ENCODE results near the gene GALNT2.

The GALNT2 gene

GRCh38 chr1:230300322-230301301 is 233.6 kb downstream of the GALNT2 start:
- TF ChIP-seq POLR2AphosphoS5 (IDR thresholded peaks at IDR 0.05; ENCODE audit: low read depth, low read length) (no peak), REST (IDR thresholded peaks at IDR 0.05; ENCODE audit: insufficient read depth in 1 of 2, low read depth in 2 of 2, low read length in 2 of 2) (no peak)

GRCh38 chr1:230301322-230301721 is 234.3 kb downstream of the GALNT2 start:
- TF ChIP-seq POLR2AphosphoS5 (IDR thresholded peaks at IDR 0.05; ENCODE audit: low read depth, low read length) (no peak), TAF1 (IDR thresholded peaks at IDR 0.05; ENCODE audit: borderline replicate concordance, insufficient read depth, low read length) (no peak), SIN3A (IDR thresholded peaks at IDR 0.05; ENCODE audit: borderline replicate concordance, insufficient read depth, low read length) (no peak), FOXP2 (optimal IDR thresholded peaks at IDR 0.05; ENCODE audit: borderline replicate concordance, extremely low read depth, extremely low read length, insufficient read depth) (no peak), REST (IDR thresholded peaks at IDR 0.05; ENCODE audit: insufficient read depth in 1 of 2, low read depth in 2 of 2, low read length in 2 of 2) (no peak)

GRCh38 chr1:230301822-230302221 is 234.8 kb downstream of the GALNT2 start:
- no peak for TF ChIP-seq FOXP2 (optimal IDR thresholded peaks at IDR 0.05; ENCODE audit: borderline replicate concordance, extremely low read depth, extremely low read length, insufficient read depth)
- no peak for TF ChIP-seq TAF1 (IDR thresholded peaks at IDR 0.05; ENCODE audit: borderline replicate concordance, insufficient read depth, low read length)
- TF ChIP-seq SIN3A (IDR thresholded peaks at IDR 0.05; ENCODE audit: borderline replicate concordance, insufficient read depth, low read length) = no peak
- TF ChIP-seq REST (IDR thresholded peaks at IDR 0.05; ENCODE audit: insufficient read depth in 1 of 2, low read depth in 2 of 2, low read length in 2 of 2) = no peak
- no peak for TF ChIP-seq POLR2AphosphoS5 (IDR thresholded peaks at IDR 0.05; ENCODE audit: low read depth, low read length)

- TF ChIP-seq POLR2AphosphoS5 (IDR thresholded peaks at IDR 0.05; ENCODE audit: low read depth, low read length) (no peak), FOXP2 (optimal IDR thresholded peaks at IDR 0.05; ENCODE audit: borderline replicate concordance, extremely low read depth, extremely low read length, insufficient read depth) (no peak), SIN3A (IDR thresholded peaks at IDR 0.05; ENCODE audit: borderline replicate concordance, insufficient read depth, low read length) (no peak), TAF1 (IDR thresholded peaks at IDR 0.05; ENCODE audit: borderline replicate concordance, insufficient read depth, low read length) (no peak), REST (IDR thresholded peaks at IDR 0.05; ENCODE audit: insufficient read depth in 1 of 2, low read depth in 2 of 2, low read length in 2 of 2) (no peak)
Measured at GRCh38 chr1:230303069-230303468, 236.0 kb downstream of the GALNT2 start.
